Nephron progenitor cell (in vitro differentiated cells): ENCODE data around the gene SIGLEC7.

Experiments
- DNase-seq: peaks from one replicate; pipeline ENCODE4 v3.0.0; 2021
- H3K27ac Mint-ChIP-seq: 2 replicates; pipeline ENCODE4 v1.8.0; 2021; ENCODE audit warnings: mild to moderate bottlenecking, moderate library complexity, mixed read lengths
- H3K27me3 Mint-ChIP-seq: 2 replicates; pipeline ENCODE4 v1.8.0; 2021; ENCODE audit warnings: mild to moderate bottlenecking, low read depth, mixed read lengths; ENCODE audit not compliant: poor library complexity
- H3K36me3 Mint-ChIP-seq: 2 replicates; pipeline ENCODE4 v1.8.0; 2021; ENCODE audit warnings: low read depth, mixed read lengths
- H3K4me1 Mint-ChIP-seq: 2 replicates; pipeline ENCODE4 v1.8.0; 2021; ENCODE audit warnings: mixed read lengths
- H3K4me3 Mint-ChIP-seq: 2 replicates; pipeline ENCODE4 v1.8.0; 2021; ENCODE audit warnings: mild to moderate bottlenecking, moderate library complexity, mixed read lengths
- H3K9me3 Mint-ChIP-seq: 2 replicates; pipeline ENCODE4 v1.8.0; 2021; ENCODE audit warnings: mild to moderate bottlenecking, moderate library complexity, mixed read lengths
- TF ChIP-seq, protein P1 (sequence below): fragments of 200-600 bp; sonication (generic); IDR thresholded peaks from 2 replicates; pipeline ENCODE4 v1.5.0; 2021; ENCODE audit warnings: antibody characterized with exemption

The SIGLEC7 gene

GRCh38 chr19:51150627-51151026, 8.5 kb downstream of the SIGLEC7 start:
- no peak overlapping the region for H3K27ac Mint-ChIP-seq
- peaks cover 28% of the 10 kb centered on the region for H3K9me3 Mint-ChIP-seq
- no peaks in the 10 kb centered on the region for H3K36me3 Mint-ChIP-seq
- no peak for DNase-seq
- peaks cover 18% of the 10 kb centered on the region for H3K27me3 Mint-ChIP-seq
- peaks cover 6% of the 10 kb centered on the region for H3K4me1 Mint-ChIP-seq
- H3K4me3 Mint-ChIP-seq = no peak overlapping the region
- TF ChIP-seq, protein P1, sequence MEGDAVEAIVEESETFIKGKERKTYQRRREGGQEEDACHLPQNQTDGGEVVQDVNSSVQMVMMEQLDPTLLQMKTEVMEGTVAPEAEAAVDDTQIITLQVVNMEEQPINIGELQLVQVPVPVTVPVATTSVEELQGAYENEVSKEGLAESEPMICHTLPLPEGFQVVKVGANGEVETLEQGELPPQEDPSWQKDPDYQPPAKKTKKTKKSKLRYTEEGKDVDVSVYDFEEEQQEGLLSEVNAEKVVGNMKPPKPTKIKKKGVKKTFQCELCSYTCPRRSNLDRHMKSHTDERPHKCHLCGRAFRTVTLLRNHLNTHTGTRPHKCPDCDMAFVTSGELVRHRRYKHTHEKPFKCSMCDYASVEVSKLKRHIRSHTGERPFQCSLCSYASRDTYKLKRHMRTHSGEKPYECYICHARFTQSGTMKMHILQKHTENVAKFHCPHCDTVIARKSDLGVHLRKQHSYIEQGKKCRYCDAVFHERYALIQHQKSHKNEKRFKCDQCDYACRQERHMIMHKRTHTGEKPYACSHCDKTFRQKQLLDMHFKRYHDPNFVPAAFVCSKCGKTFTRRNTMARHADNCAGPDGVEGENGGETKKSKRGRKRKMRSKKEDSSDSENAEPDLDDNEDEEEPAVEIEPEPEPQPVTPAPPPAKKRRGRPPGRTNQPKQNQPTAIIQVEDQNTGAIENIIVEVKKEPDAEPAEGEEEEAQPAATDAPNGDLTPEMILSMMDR = no peak

DNA sequence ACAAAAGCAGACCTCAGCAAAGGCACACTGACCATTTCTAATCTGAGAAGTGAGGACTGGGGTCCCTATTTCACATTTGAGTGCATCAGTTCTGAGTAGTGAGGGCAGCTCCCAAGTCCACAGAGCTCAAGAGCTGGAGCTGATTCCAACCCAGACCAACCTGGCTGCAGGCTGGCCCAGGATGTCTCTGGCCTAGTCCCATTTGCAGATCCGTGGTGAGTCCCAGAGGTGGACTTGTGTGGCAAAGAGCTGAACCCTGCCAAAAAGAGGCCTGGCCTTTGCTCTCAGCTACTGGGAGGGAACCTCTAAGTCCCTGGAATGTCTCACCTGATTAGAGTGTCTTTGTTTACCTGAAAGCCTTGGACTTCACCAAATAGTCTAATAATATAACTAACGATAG, 14.6 kb downstream of the SIGLEC7 start:
- Mint-ChIP-seq H3K9me3 (peaks cover 6% of the 10 kb centered on the region), H3K36me3 (no peaks in the 10 kb centered on the region), H3K4me1 (no peaks in the 10 kb centered on the region), H3K4me3 (no peak overlapping the region), H3K27me3 (peaks cover 12% of the 10 kb centered on the region), H3K27ac (no peak overlapping the region)
- TF ChIP-seq, protein P1 = no peak
- no peak for DNase-seq

- no peak overlapping the region for H3K27ac Mint-ChIP-seq
- TF ChIP-seq, protein P1 = no peak
- DNase-seq = no peak
- no peaks in the 10 kb centered on the region for H3K4me1 Mint-ChIP-seq
- peaks cover 11% of the 10 kb centered on the region for H3K27me3 Mint-ChIP-seq
- H3K9me3 Mint-ChIP-seq = peaks cover 4% of the 10 kb centered on the region
- H3K36me3 Mint-ChIP-seq = no peaks in the 10 kb centered on the region
- no peak overlapping the region for H3K4me3 Mint-ChIP-seq
Measured at GRCh38 chr19:51157265-51157664, 15.2 kb downstream of the SIGLEC7 start.

DNA sequence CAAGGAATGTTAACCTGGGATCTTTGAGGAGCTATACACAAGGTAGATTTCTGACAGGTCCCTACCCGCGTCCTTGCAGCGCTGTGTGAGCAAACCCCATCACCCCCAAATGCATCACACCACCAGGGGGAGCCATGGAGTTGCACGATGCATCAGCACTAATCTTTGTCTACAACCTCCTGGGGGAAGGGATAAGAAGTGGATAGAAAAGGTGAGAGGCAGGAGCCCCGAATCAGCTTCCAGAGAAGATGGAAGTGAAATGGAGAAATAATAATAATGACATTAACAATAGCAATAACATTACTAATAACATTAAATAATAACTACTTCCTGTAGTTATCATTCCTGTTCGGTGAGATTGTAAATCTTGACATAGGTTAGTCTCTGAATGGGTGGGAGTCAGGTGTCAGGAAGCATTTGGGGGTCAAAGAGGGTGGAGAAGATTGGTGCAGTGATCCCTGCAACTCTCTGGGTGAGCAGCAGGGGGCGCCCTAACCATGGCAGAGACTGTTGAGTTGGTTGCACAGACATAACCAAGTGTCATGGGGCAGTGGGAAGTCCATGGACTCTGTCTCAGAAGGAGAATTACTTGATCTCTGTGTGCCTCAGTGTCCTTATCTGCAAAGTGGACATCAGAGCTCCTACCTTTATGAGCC, 16.5 kb downstream of the SIGLEC7 start:
- H3K27ac Mint-ChIP-seq = no peak overlapping the region
- no peak overlapping the region for H3K4me3 Mint-ChIP-seq
- H3K4me1 Mint-ChIP-seq = no peaks in the 10 kb centered on the region
- no peaks in the 10 kb centered on the region for H3K36me3 Mint-ChIP-seq
- H3K9me3 Mint-ChIP-seq = no peaks in the 10 kb centered on the region
- TF ChIP-seq, protein P1 = peak; percentile 63
- H3K27me3 Mint-ChIP-seq = peaks cover 11% of the 10 kb centered on the region
- peak; percentile 72 for DNase-seq

- H3K36me3 Mint-ChIP-seq = no peaks in the 10 kb centered on the region
- H3K4me3 Mint-ChIP-seq = no peak overlapping the region
- H3K4me1 Mint-ChIP-seq = no peaks in the 10 kb centered on the region
- H3K27ac Mint-ChIP-seq = no peak overlapping the region
- TF ChIP-seq, protein P1 = no peak
- H3K9me3 Mint-ChIP-seq = no peaks in the 10 kb centered on the region
- peaks cover 11% of the 10 kb centered on the region for H3K27me3 Mint-ChIP-seq
- no peak for DNase-seq
Measured at GRCh38 chr19:51159656-51160055, 17.6 kb downstream of the SIGLEC7 start.

DNA sequence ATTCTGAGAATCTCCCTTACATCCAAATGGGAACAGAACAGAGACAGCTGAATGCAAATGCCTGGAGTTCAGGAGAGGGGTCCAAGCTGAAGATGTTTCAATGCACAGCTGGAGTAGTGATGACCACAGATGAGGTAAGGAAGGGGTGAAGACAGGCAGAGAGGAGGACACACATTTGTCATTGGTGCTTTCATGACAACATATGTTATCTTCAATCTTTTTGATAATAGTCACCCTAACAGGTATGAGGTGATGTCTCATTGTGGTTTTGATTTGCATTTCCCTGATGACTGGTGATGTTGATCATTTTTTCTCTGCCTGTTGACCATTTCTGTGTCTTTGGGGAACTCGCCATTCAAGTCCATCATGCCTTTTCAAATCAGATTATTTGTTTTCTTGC, 19.2 kb downstream of the SIGLEC7 start:
- no peak overlapping the region for H3K27ac Mint-ChIP-seq
- no peak overlapping the region for H3K4me3 Mint-ChIP-seq
- DNase-seq = no peak
- H3K36me3 Mint-ChIP-seq = no peaks in the 10 kb centered on the region
- H3K9me3 Mint-ChIP-seq = no peaks in the 10 kb centered on the region
- TF ChIP-seq, protein P1 = no peak
- no peaks in the 10 kb centered on the region for H3K4me1 Mint-ChIP-seq
- H3K27me3 Mint-ChIP-seq = peaks cover 11% of the 10 kb centered on the region
